Activated effector memory CD4-positive, alpha-beta T cell treated with anti-CD3 and anti-CD28 coated beads, Interleukin-2, amount 50 U/mL, for 16 hours (primary cell): ENCODE data around the gene ERVK3-1.
A peak's percentile ranks its signal among the peaks of the same experiment; 100 is the strongest.

Experiments
- DNase-seq: peaks from one replicate; pipeline ENCODE4 v3.0.0-alpha.2; 2020

The ERVK3-1 gene

GRCh38 chr19:58305932-58306323 is 751 bp downstream of the ERVK3-1 start:
- peak; percentile 61 for DNase-seq

- no peak for DNase-seq
Measured at GRCh38 chr19:58307736-58308135, 2.6 kb downstream of the ERVK3-1 start.

- DNase-seq = peak; percentile 67
Measured at GRCh38 chr19:58310685-58311084, 5.5 kb downstream of the ERVK3-1 start.

- DNase-seq = no peak
Measured at GRCh38 chr19:58311345-58311865, 6.2 kb downstream of the ERVK3-1 start.

- no peak for DNase-seq
Measured at GRCh38 chr19:58315580-58315979, 10.4 kb downstream of the ERVK3-1 start.

GRCh38 chr19:58317476-58318072 is 12.4 kb downstream of the ERVK3-1 start:
- DNase-seq = no peak

- DNase-seq = no peak
Measured at GRCh38 chr19:58318297-58318696, 13.1 kb downstream of the ERVK3-1 start.

GRCh38 chr19:58319241-58319640 is 14.1 kb downstream of the ERVK3-1 start:
- no peak for DNase-seq

- DNase-seq = no peak
Measured at GRCh38 chr19:58325311-58326022, 20.3 kb downstream of the ERVK3-1 start.

GRCh38 chr19:58326501-58326913 is 21.3 kb downstream of the ERVK3-1 start:
- DNase-seq = no peak

GRCh38 chr19:58326914-58327726 is 21.9 kb downstream of the ERVK3-1 start, which contains the start of gene ZSCAN22:
Gene ZSCAN22 (plus strand): TSS chr19:58326994. CDS start chr19:58334803, 7,809 bp downstream.
- peak; percentile 97 for DNase-seq

GRCh38 chr19:58328999-58329398 is 23.8 kb downstream of the ERVK3-1 start:
- no peak for DNase-seq

- no peak for DNase-seq
Measured at GRCh38 chr19:58330458-58330857, 25.3 kb downstream of the ERVK3-1 start.

- no peak for DNase-seq
Measured at GRCh38 chr19:58332697-58333096, 27.5 kb downstream of the ERVK3-1 start.

- no peak for DNase-seq
Measured at GRCh38 chr19:58334691-58335249, 29.6 kb downstream of the ERVK3-1 start.

- DNase-seq = no peak
Measured at GRCh38 chr19:58335630-58336029, 30.5 kb downstream of the ERVK3-1 start.

GRCh38 chr19:58336216-58336615 is 31.0 kb downstream of the ERVK3-1 start:
- DNase-seq = no peak

- no peak for DNase-seq
Measured at GRCh38 chr19:58336820-58337219, 31.6 kb downstream of the ERVK3-1 start.

- no peak for DNase-seq
Measured at GRCh38 chr19:58338336-58338735, 33.2 kb downstream of the ERVK3-1 start.

GRCh38 chr19:58338825-58339558 is 33.8 kb downstream of the ERVK3-1 start:
- DNase-seq = no peak

GRCh38 chr19:58345558-58345957 is 40.4 kb downstream of the ERVK3-1 start:
- no peak for DNase-seq
